ENCODE data around the gene SRRM2.

DNA sequence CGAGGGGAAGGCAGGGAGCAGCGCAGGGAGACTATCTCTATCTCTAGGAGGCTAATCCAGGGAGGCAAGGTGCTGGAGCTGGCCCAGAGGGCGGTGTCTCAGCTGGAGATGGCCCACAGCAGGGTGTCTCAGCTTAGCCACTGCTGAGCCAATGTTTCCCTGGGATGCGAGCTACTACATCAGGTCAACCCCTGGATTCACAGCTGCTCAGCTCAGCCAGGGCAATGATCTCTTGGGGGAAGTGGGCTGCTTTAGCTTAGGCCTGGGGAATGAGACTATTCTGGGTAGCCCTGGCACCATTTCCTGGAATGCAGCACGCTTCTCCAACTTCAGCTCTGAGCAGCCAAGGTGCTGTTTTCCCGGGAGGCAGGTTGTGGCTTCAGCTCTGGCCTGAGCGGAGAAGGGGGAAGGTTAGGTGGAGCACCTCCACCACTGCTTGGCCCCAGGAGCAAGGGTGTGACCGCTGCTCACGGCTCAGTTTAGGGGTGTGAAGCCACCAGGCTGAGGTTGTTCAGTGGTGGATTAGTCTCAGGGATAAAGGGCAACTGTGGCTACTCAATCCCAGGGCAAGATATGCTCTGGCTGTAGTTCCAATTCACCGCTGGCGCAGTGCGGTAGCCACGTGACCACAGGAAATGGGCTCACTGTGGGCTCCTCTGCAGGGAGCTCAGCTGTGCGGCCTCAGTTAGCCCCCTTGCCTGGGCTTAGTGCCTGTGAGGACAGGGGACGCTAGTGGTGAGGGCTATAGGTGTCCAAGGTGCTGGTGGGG is 59.4 kb downstream of the SRRM2 start:
- TF ChIP-seq EZH2 (IDR thresholded peaks at IDR 0.05; ENCODE audit: insufficient read depth, poor library complexity, severe bottlenecking) (no peak), EZH2phosphoT487 (IDR thresholded peaks at IDR 0.05; ENCODE audit: insufficient read depth, low read depth) (no peak)

Data from GM23248 (cell line).